Measurements from ENCODE around the gene PHACTR1.

GRCh38 chr6:12753036-12753435 lies 36.5 kb downstream of the PHACTR1 start:
- no peak for TF ChIP-seq CTCF (IDR thresholded peaks at IDR 0.05)
- TF ChIP-seq POLR2A (IDR thresholded peaks at IDR 0.05) = no peak

All from lower leg skin (tissue), 3 donors.